GM23338 (cell line): ENCODE data around the gene SIRT6. TPM values are rescaled to one million over a fixed set of nuclear protein-coding genes. Genes with fewer than 3 reads are reported as not detected.
"Not testable (repeated sequence)": the region's sequence is repeated elsewhere in the genome, so short reads cannot be mapped to it uniquely, and the experiment has no call there.

Experiments used
- ATAC-seq: fragments of 200-7000 bp; cut with Tn5 transposase; 3 replicates; pipeline ENCODE4 v1.9.1; 2020
- DNase-seq: peaks from one replicate; pipeline ENCODE4 v3.0.0-alpha.2; 2015; ENCODE audit warnings: low spot score
- H2AFZ ChIP-seq: fragments of 200-600 bp; sonication (generic); 2 replicates; pipeline ENCODE4 v1.8.0; 2016; ENCODE audit warnings: antibody characterized with exemption, mild to moderate bottlenecking, moderate library complexity
- H3F3A ChIP-seq: fragments of 200-600 bp; sonication (generic); replicated peaks from 2 replicates; pipeline ENCODE4 v1.8.0; 2017; ENCODE audit warnings: antibody characterized with exemption, mixed run types, low read depth
- H3K27ac ChIP-seq: fragments of 200-600 bp; sonication (generic); 2 replicates; pipeline ENCODE4 v1.6.1; 2016; ENCODE audit warnings: low read depth
- H3K27me3 ChIP-seq: fragments of 200-600 bp; sonication (generic); 2 replicates; pipeline ENCODE4 v1.8.0; 2016; ENCODE audit warnings: mild to moderate bottlenecking, mixed run types, moderate library complexity; ENCODE audit not compliant: insufficient read depth
- H3K36me3 ChIP-seq: fragments of 200-600 bp; sonication (generic); 2 replicates; pipeline ENCODE4 v1.8.0; 2016; ENCODE audit warnings: mild to moderate bottlenecking; ENCODE audit not compliant: insufficient read depth
- H3K4me1 ChIP-seq: fragments of 200-600 bp; sonication (generic); 2 replicates; pipeline ENCODE4 v1.8.0; 2016; ENCODE audit warnings: mild to moderate bottlenecking, moderate library complexity; ENCODE audit not compliant: insufficient read depth
- H3K4me2 ChIP-seq: fragments of 200-600 bp; sonication (generic); 2 replicates; pipeline ENCODE4 v1.7.1; 2017; ENCODE audit warnings: mixed run types
- H3K4me3 ChIP-seq: fragments of 200-600 bp; sonication (generic); 2 replicates; pipeline ENCODE4 v1.6.1; 2016; ENCODE audit warnings: mixed run types
- H3K79me2 ChIP-seq: fragments of 200-600 bp; sonication (generic); replicated peaks from 2 replicates; pipeline ENCODE4 v1.8.0; 2017; ENCODE audit warnings: mild to moderate bottlenecking; ENCODE audit not compliant: insufficient read depth
- H3K9me2 ChIP-seq: fragments of 200-600 bp; sonication (generic); 2 replicates; pipeline ENCODE4 v1.8.0; 2017; ENCODE audit not compliant: insufficient read depth
- H4K20me1 ChIP-seq: fragments of 200-600 bp; sonication (generic); replicated peaks from 2 replicates; pipeline ENCODE4 v1.8.0; 2017; ENCODE audit warnings: mild to moderate bottlenecking; ENCODE audit not compliant: insufficient read depth
- H3K27ac Mint-ChIP-seq: 2 replicates; pipeline ENCODE4 v1.8.0; 2020; ENCODE audit warnings: inconsistent platforms, mild to moderate bottlenecking, moderate library complexity, mixed read lengths
- H3K27me3 Mint-ChIP-seq: 3 replicates; pipeline ENCODE4 v1.8.0; 2022; ENCODE audit warnings: low read depth, mild to moderate bottlenecking, moderate library complexity, mixed read lengths, inconsistent platforms; ENCODE audit not compliant: insufficient read depth, poor library complexity
- H3K36me3 Mint-ChIP-seq: 3 replicates; pipeline ENCODE4 v1.8.0; 2021; ENCODE audit warnings: low read depth, mild to moderate bottlenecking, inconsistent platforms, moderate library complexity, mixed read lengths
- H3K4me1 Mint-ChIP-seq: 3 replicates; pipeline ENCODE4 v1.8.0; 2020; ENCODE audit warnings: mild to moderate bottlenecking, inconsistent platforms, mixed read lengths
- H3K4me3 Mint-ChIP-seq: 3 replicates; pipeline ENCODE4 v1.8.0; 2021; ENCODE audit warnings: moderate library complexity, mild to moderate bottlenecking, inconsistent platforms, mixed read lengths
- H3K9me3 Mint-ChIP-seq: 3 replicates; pipeline ENCODE4 v1.8.0; 2020; ENCODE audit warnings: moderate library complexity, mild to moderate bottlenecking, inconsistent platforms, mixed read lengths
- CTCF ChIP-seq, 2 experiments: fragments of 200-600 bp in 1 of 2; sonication (generic) in 1 of 2; conservative IDR thresholded peaks; 2 replicates each; pipeline versions ENCODE4 v1.5.1 to v1.6.1; 2016 to 2017; ENCODE audit warnings: antibody characterized with exemption in 2 of 2, low read depth in 2 of 2, mild to moderate bottlenecking in 2 of 2, moderate library complexity in 1 of 2
- EZH2 ChIP-seq: fragments of 200-600 bp; sonication (generic); IDR thresholded peaks from one replicate; pipeline ENCODE4 v1.8.0; 2017; ENCODE audit warnings: antibody characterized with exemption, mild to moderate bottlenecking, low read depth; ENCODE audit not compliant: unreplicated experiment
- EZH2phosphoT487 ChIP-seq: fragments of 200-600 bp; sonication (generic); IDR thresholded peaks from one replicate; pipeline ENCODE4 v1.8.1; 2018; ENCODE audit warnings: antibody characterized with exemption; ENCODE audit not compliant: unreplicated experiment
- NANOG ChIP-seq: IDR thresholded peaks from 2 replicates; pipeline ENCODE4 v1.6.1; 2016; ENCODE audit warnings: antibody characterized with exemption, borderline replicate concordance
- POLR2AphosphoS5 ChIP-seq: IDR thresholded peaks from 2 replicates; pipeline ENCODE4 v1.6.1; 2016; ENCODE audit warnings: antibody characterized with exemption, low read depth
- ZNF114 ChIP-seq: fragments of 250-450 bp; sonication (Bioruptor Pico); IDR thresholded peaks from 2 replicates; pipeline ENCODE4 v1.5.0; 2020; ENCODE audit warnings: mild to moderate bottlenecking, moderate library complexity
- ZNF462 ChIP-seq: fragments of 250-450 bp; sonication (Bioruptor Pico); IDR thresholded peaks from 2 replicates; pipeline ENCODE4 v1.5.0; 2020; ENCODE audit warnings: mild to moderate bottlenecking, moderate library complexity
- polyA plus RNA-seq: library from polyadenylated mRNA; unstranded; fragments of >200 nt; fragmentation: Nextera tagmentation; extraction: Ambion mirVana; gene quantifications from 2 replicates; pipeline ENCODE4 v1.2.1, GENCODE V29; 2016
- total RNA-seq: library from RNA; depleted of rRNA; stranded (reverse); fragments of >200 nt; shearing (Covaris generic); gene quantifications from 2 replicates; pipeline ENCODE4 v1.2.3, GENCODE V29; 2014

Gene SIRT6
- total and polyA plus RNA-seq, 2 experiments from 2014 or later, result 18.9 to 26.7 TPM

GRCh38 chr19:4230237-4230636, 47.9 kb upstream of the SIRT6 start:
- H3K4me1 Mint-ChIP-seq, H2AFZ ChIP-seq, DNase-seq, H3K27ac Mint-ChIP-seq, ATAC-seq, H3K4me1 ChIP-seq, H3F3A ChIP-seq, H3K4me3 ChIP-seq, H3K36me3 Mint-ChIP-seq, H3K4me2 ChIP-seq, H3K27me3 ChIP-seq, H3K36me3 ChIP-seq, H3K79me2 ChIP-seq, H3K9me2 ChIP-seq, H3K9me3 Mint-ChIP-seq, H3K27ac ChIP-seq, H3K4me3 Mint-ChIP-seq, H4K20me1 ChIP-seq, H3K27me3 Mint-ChIP-seq: not testable (repeated sequence)

- Histone ChIP-seq H3F3A (0 out of 2 replicates have a peak, but pooled peaks cover 3% of the 10 kb centered on the region), H3K9me2 (no peaks in the 10 kb centered on the region), H4K20me1 (no peaks in the 10 kb centered on the region), H2AFZ (peak within 1 kb of the TSS; percentile 23), H3K4me3 (0 out of 2 replicates have a peak within 1 kb of the TSS, but pooled peaks have one; percentile 26), H3K27ac (no peak within 1 kb of the TSS), H3K4me2 (peak within 1 kb of the TSS; percentile 66; the same call in 1 of the 2 replicates), H3K36me3 (no peaks in the 10 kb centered on the region), H3K27me3 (no peaks in the 10 kb centered on the region), H3K79me2 (no peaks in the 10 kb centered on the region), H3K4me1 (no peaks in the 10 kb centered on the region; the same call in 1 of the 2 replicates)
- Mint-ChIP-seq H3K4me1 (no peaks in the 10 kb centered on the region), H3K27me3 (peaks cover 7% of the 10 kb centered on the region), H3K27ac (no peak within 1 kb of the TSS), H3K36me3 (peaks cover 4% of the 10 kb centered on the region; the same call in 1 of the 3 replicates), H3K9me3 (no peaks in the 10 kb centered on the region; the same call in 2 of the 3 replicates), H3K4me3 (no peak within 1 kb of the TSS; the same call in 2 of the 3 replicates)
- no peak for TF ChIP-seq ZNF114 (CRISPR knock-in tag)
- no peak for TF ChIP-seq EZH2phosphoT487
- no peak for TF ChIP-seq CTCF (conservative IDR thresholded peaks at IDR 0.05; ENCODE audit: low read depth in 2 of 2)
- no peak for TF ChIP-seq EZH2
- no peak for TF ChIP-seq NANOG
- TF ChIP-seq ZNF462 (CRISPR knock-in tag), result no peak
- no peak for TF ChIP-seq POLR2AphosphoS5
- peak; percentile 55 for ATAC-seq
- peak; percentile 37 for DNase-seq
These were observed 47.0 kb upstream of the SIRT6 start, which contains the start of gene EBI3 for GRCh38 chr19:4229179-4229931. EBI3 (plus strand) TSS chr19:4229523; CDS start chr19:4229551, 28 bp downstream.
